Duodenal mucosa (tissue), 2 donors: ENCODE data around the gene HS6ST3.

Experiments
- H3K27ac ChIP-seq: one replicate; pipeline ENCODE4 v1.7.0; 2013; ENCODE audit warnings: low read depth, low read length
- H3K27me3 ChIP-seq, 2 donors: one replicate each; pipeline ENCODE4 v1.7.0; 2013; ENCODE audit warnings: low read length in 2 of 2, control low read depth in 1 of 2; ENCODE audit not compliant: insufficient read depth in 2 of 2, control insufficient read depth in 1 of 2
- H3K36me3 ChIP-seq, 2 donors: one replicate each; pipeline ENCODE4 v1.7.0; 2013; ENCODE audit warnings: low read length in 2 of 2, control low read depth in 1 of 2; ENCODE audit not compliant: insufficient read depth in 2 of 2, control insufficient read depth in 1 of 2
- H3K4me1 ChIP-seq, 2 donors: one replicate each; pipeline ENCODE4 v1.7.0; 2013; ENCODE audit warnings: low read length in 2 of 2, control low read depth in 1 of 2; ENCODE audit not compliant: insufficient read depth in 2 of 2, control insufficient read depth in 1 of 2
- H3K4me3 ChIP-seq, 2 donors: one replicate each; pipeline ENCODE4 v1.7.0; 2013; ENCODE audit warnings: low read length in 2 of 2, low read depth in 1 of 2
- H3K9ac ChIP-seq, 2 donors: one replicate each; pipeline ENCODE4 v1.7.0; 2013; ENCODE audit warnings: low read length in 2 of 2, low read depth in 1 of 2
- H3K9me3 ChIP-seq, 2 donors: one replicate each; pipeline ENCODE4 v1.7.0; 2013; ENCODE audit warnings: low read length in 2 of 2, control low read depth in 1 of 2; ENCODE audit not compliant: control insufficient read depth in 1 of 2

HS6ST3 gene

GRCh38 chr13:96817336-96817941 is 727.5 kb downstream of the HS6ST3 start:
- Histone ChIP-seq H3K9me3 (no peaks in the 10 kb centered on the region), H3K4me1 (peaks cover 3 to 5% of the 10 kb centered on the region in 2 donors), H3K36me3 (no peaks in the 10 kb centered on the region), H3K4me3 (no peak overlapping the region), H3K27me3 (no peaks in the 10 kb centered on the region), H3K9ac (no peak overlapping the region), H3K27ac (no peak overlapping the region)

GRCh38 chr13:96819375-96819774 is 729.5 kb downstream of the HS6ST3 start:
- peaks cover 5 to 7% of the 10 kb centered on the region in 2 donors for H3K4me1 ChIP-seq

GRCh38 chr13:96821381-96821780 is 731.5 kb downstream of the HS6ST3 start:
- Histone ChIP-seq H3K4me3 (no peak overlapping the region), H3K36me3 (no peaks in the 10 kb centered on the region), H3K27me3 (no peaks in the 10 kb centered on the region), H3K4me1 (peaks cover 5 to 7% of the 10 kb centered on the region in 2 donors), H3K27ac (no peak overlapping the region), H3K9me3 (no peaks in the 10 kb centered on the region), H3K9ac (no peak overlapping the region)

More at GRCh38 chr13:96819375-96819774, 729.5 kb downstream of the HS6ST3 start:
- Histone ChIP-seq H3K27ac (no peak overlapping the region), H3K36me3 (no peaks in the 10 kb centered on the region), H3K9me3 (no peaks in the 10 kb centered on the region), H3K9ac (no peak overlapping the region), H3K27me3 (no peaks in the 10 kb centered on the region), H3K4me3 (no peak overlapping the region)

- Histone ChIP-seq H3K4me1 (peaks cover 5 to 7% of the 10 kb centered on the region in 2 donors), H3K9ac (no peak overlapping the region), H3K9me3 (no peaks in the 10 kb centered on the region), H3K27ac (no peak overlapping the region), H3K36me3 (no peaks in the 10 kb centered on the region), H3K4me3 (no peak overlapping the region), H3K27me3 (no peaks in the 10 kb centered on the region)
Observed at GRCh38 chr13:96821971-96822370, 732.1 kb downstream of the HS6ST3 start.

- no peaks in the 10 kb centered on the region for H3K9me3 ChIP-seq
- H3K9ac ChIP-seq, result no peak overlapping the region
- H3K4me3 ChIP-seq, result no peak overlapping the region
- H3K36me3 ChIP-seq, result no peaks in the 10 kb centered on the region
- peaks cover 5 to 7% of the 10 kb centered on the region in 2 donors for H3K4me1 ChIP-seq
- H3K27ac ChIP-seq, result no peak overlapping the region
- no peaks in the 10 kb centered on the region for H3K27me3 ChIP-seq
Observed at GRCh38 chr13:96822895-96823294, 733.0 kb downstream of the HS6ST3 start.

GRCh38 chr13:96824140-96824539 is 734.2 kb downstream of the HS6ST3 start:
- Histone ChIP-seq H3K9me3 (no peaks in the 10 kb centered on the region), H3K36me3 (no peaks in the 10 kb centered on the region), H3K27ac (no peak overlapping the region), H3K4me1 (peaks cover 5 to 7% of the 10 kb centered on the region in 2 donors), H3K27me3 (no peaks in the 10 kb centered on the region), H3K4me3 (no peak overlapping the region), H3K9ac (no peak overlapping the region)

- Histone ChIP-seq H3K36me3 (no peaks in the 10 kb centered on the region), H3K4me1 (peaks cover 5 to 7% of the 10 kb centered on the region in 2 donors), H3K9me3 (no peaks in the 10 kb centered on the region), H3K27ac (no peak overlapping the region), H3K4me3 (no peak overlapping the region), H3K9ac (no peak overlapping the region), H3K27me3 (no peaks in the 10 kb centered on the region)
Observed at GRCh38 chr13:96825653-96826052, 735.7 kb downstream of the HS6ST3 start.

GRCh38 chr13:96834626-96835025 is 744.7 kb downstream of the HS6ST3 start:
- Histone ChIP-seq H3K27me3 (no peaks in the 10 kb centered on the region), H3K4me3 (no peak overlapping the region), H3K9me3 (no peaks in the 10 kb centered on the region), H3K4me1 (no peaks in the 10 kb centered on the region), H3K27ac (no peak overlapping the region), H3K36me3 (no peaks in the 10 kb centered on the region), H3K9ac (no peak overlapping the region)

GRCh38 chr13:96835546-96835945 is 745.6 kb downstream of the HS6ST3 start:
- Histone ChIP-seq H3K27me3 (no peaks in the 10 kb centered on the region), H3K4me1 (no peaks in the 10 kb centered on the region), H3K36me3 (no peaks in the 10 kb centered on the region), H3K27ac (no peak overlapping the region), H3K4me3 (no peak overlapping the region), H3K9me3 (no peaks in the 10 kb centered on the region), H3K9ac (no peak overlapping the region)

GRCh38 chr13:96836733-96837132 is 746.8 kb downstream of the HS6ST3 start:
- Histone ChIP-seq H3K9me3 (no peaks in the 10 kb centered on the region), H3K27me3 (no peaks in the 10 kb centered on the region), H3K27ac (no peak overlapping the region), H3K36me3 (no peaks in the 10 kb centered on the region), H3K9ac (no peak overlapping the region), H3K4me3 (no peak overlapping the region), H3K4me1 (no peaks in the 10 kb centered on the region)

- Histone ChIP-seq H3K27me3 (no peaks in the 10 kb centered on the region), H3K36me3 (no peaks in the 10 kb centered on the region), H3K9me3 (no peaks in the 10 kb centered on the region), H3K9ac (no peak overlapping the region), H3K4me3 (no peak overlapping the region), H3K27ac (no peak overlapping the region), H3K4me1 (no peaks in the 10 kb centered on the region)
Observed at GRCh38 chr13:96837809-96838208, 747.9 kb downstream of the HS6ST3 start.
